Measurements from ENCODE around the gene CMBL.
A peak's percentile ranks its signal among the peaks of the same experiment; 100 is the strongest.

GRCh38 chr5:10301266-10301665 is 6.4 kb downstream of the CMBL start:
- TF ChIP-seq EP300 (IDR thresholded peaks at IDR 0.05; ENCODE audit: borderline replicate concordance): no peak
- peak; percentile 58 for TF ChIP-seq NFIC (IDR thresholded peaks at IDR 0.05)
- TF ChIP-seq ZBTB7A (IDR thresholded peaks at IDR 0.05; ENCODE audit: low read depth): no peak
- TF ChIP-seq REST (IDR thresholded peaks at IDR 0.05; ENCODE audit: low read depth): no peak
